PC-9 (cell line): ENCODE results near the gene FIG4.

Source experiments
- CTCF ChIP-seq: fragments of 200-600 bp; sonication (generic); conservative IDR thresholded peaks from 2 replicates; pipeline ENCODE4 v1.6.1; 2017; ENCODE audit warnings: mixed run types, antibody characterized with exemption, mild to moderate bottlenecking, moderate library complexity
- EZH2 ChIP-seq: fragments of 200-600 bp; sonication (generic); IDR thresholded peaks from 2 replicates; pipeline ENCODE4 v1.8.0; 2017; ENCODE audit warnings: antibody characterized with exemption, low read depth

- no peak for TF ChIP-seq CTCF
- no peak for TF ChIP-seq EZH2
Measured at GRCh38 chr6:109722564-109723254, 31.6 kb downstream of the FIG4 start.
